SU-DHL-6 (cell line): ENCODE results near the gene CHD5.

Source experiments
- CTCF ChIP-seq: fragments of 200-600 bp; sonication (generic); IDR thresholded peaks from one replicate; pipeline ENCODE4 v1.5.1; 2017; ENCODE audit warnings: antibody characterized with exemption, mild to moderate bottlenecking, low read length, moderate library complexity; ENCODE audit not compliant: insufficient read depth, poor library complexity, severe bottlenecking
- EZH2phosphoT487 ChIP-seq: fragments of 200-600 bp; sonication (generic), shearing (Covaris generic); conservative IDR thresholded peaks from 2 replicates; pipeline ENCODE4 v1.6.1; 2018; ENCODE audit warnings: mild to moderate bottlenecking, antibody characterized with exemption, low read length, moderate library complexity, mixed read lengths

GRCh38 chr1:6157132-6157527 lies 23.0 kb downstream of the CHD5 start:
- no peak for TF ChIP-seq CTCF
- no peak for TF ChIP-seq EZH2phosphoT487
